OCI-LY1 (cell line): Measurements from ENCODE around the gene RWDD3.
A peak's percentile ranks its signal among the peaks of the same experiment; 100 is the strongest.

Experiments used
- H2AFZ ChIP-seq: fragments of 200-600 bp; sonication (generic), shearing (Covaris generic); 2 replicates; pipeline ENCODE4 v1.6.0; 2014; ENCODE audit warnings: antibody characterized with exemption, mild to moderate bottlenecking, low read length
- H3F3A ChIP-seq: fragments of 200-600 bp; sonication (generic), shearing (Covaris generic); 2 replicates; pipeline ENCODE4 v1.6.0; 2014; ENCODE audit warnings: mild to moderate bottlenecking, antibody characterized with exemption, low read length, moderate library complexity; ENCODE audit not compliant: insufficient read depth
- H3K27ac ChIP-seq: fragments of 200-600 bp; sonication (generic); 2 replicates; pipeline ENCODE4 v1.5.1; 2014; ENCODE audit warnings: low read length, mixed run types, mild to moderate bottlenecking, low read depth; ENCODE audit not compliant: poor library complexity, severe bottlenecking
- H3K27me3 ChIP-seq: fragments of 200-600 bp; sonication (generic); 2 replicates; pipeline ENCODE4 v1.6.0; 2014; ENCODE audit warnings: antibody characterized with exemption, mild to moderate bottlenecking, low read length, moderate library complexity; ENCODE audit not compliant: insufficient read depth
- H3K36me3 ChIP-seq: fragments of 200-600 bp; sonication (generic); 2 replicates; pipeline ENCODE4 v1.6.1; 2014; ENCODE audit warnings: mild to moderate bottlenecking, antibody characterized with exemption, low read length, moderate library complexity, mixed read lengths; ENCODE audit not compliant: insufficient read depth
- H3K4me1 ChIP-seq: fragments of 200-600 bp; sonication (generic); 2 replicates; pipeline ENCODE4 v1.5.1; 2014; ENCODE audit warnings: mild to moderate bottlenecking, low read length, moderate library complexity; ENCODE audit not compliant: insufficient read depth, severe bottlenecking
- H3K4me2 ChIP-seq: fragments of 200-600 bp; sonication (generic), shearing (Covaris generic); 2 replicates; pipeline ENCODE4 v1.6.1; 2014; ENCODE audit warnings: low read length
- H3K4me3 ChIP-seq: fragments of 200-600 bp; sonication (generic); 2 replicates; pipeline ENCODE4 v1.5.1; 2014; ENCODE audit warnings: low read length, low read depth, mild to moderate bottlenecking, mixed read lengths; ENCODE audit not compliant: poor library complexity, severe bottlenecking
- H3K79me2 ChIP-seq: fragments of 200-600 bp; shearing (Covaris generic); 2 replicates; pipeline ENCODE4 v1.6.1; 2016; ENCODE audit warnings: mixed run types, low read length, mixed read lengths; ENCODE audit not compliant: insufficient read depth
- H3K9ac ChIP-seq: fragments of 200-600 bp; sonication (generic), shearing (Covaris generic); 2 replicates; pipeline ENCODE4 v1.6.1; 2014; ENCODE audit warnings: mild to moderate bottlenecking, low read length, mixed read lengths
- H3K9me2 ChIP-seq: fragments of 200-600 bp; sonication (generic), shearing (Covaris generic); 2 replicates; pipeline ENCODE4 v1.6.1; 2014; ENCODE audit warnings: low read depth, mild to moderate bottlenecking, low read length, mixed read lengths
- H3K9me3 ChIP-seq: fragments of 200-600 bp; shearing (Covaris generic); 2 replicates; pipeline ENCODE4 v1.6.1; 2014; ENCODE audit warnings: low read length, mixed read lengths
- H4K20me1 ChIP-seq: fragments of 200-600 bp; sonication (generic), shearing (Covaris generic); 2 replicates; pipeline ENCODE4 v1.6.0; 2016; ENCODE audit warnings: mild to moderate bottlenecking, low read length; ENCODE audit not compliant: insufficient read depth
- CTCF ChIP-seq: fragments of 200-600 bp; sonication (generic), shearing (Covaris generic); IDR thresholded peaks from 2 replicates; pipeline ENCODE4 v1.5.1; 2017; ENCODE audit warnings: mild to moderate bottlenecking, antibody characterized with exemption, low read length, moderate library complexity, mixed read lengths
- EZH2 ChIP-seq: fragments of 200-600 bp; sonication (generic), shearing (Covaris generic); IDR thresholded peaks from 2 replicates; pipeline ENCODE4 v1.8.0; 2017; ENCODE audit warnings: borderline replicate concordance, mixed run types, mild to moderate bottlenecking, antibody characterized with exemption, low read length, moderate library complexity, mixed read lengths

Gene RWDD3

DNA sequence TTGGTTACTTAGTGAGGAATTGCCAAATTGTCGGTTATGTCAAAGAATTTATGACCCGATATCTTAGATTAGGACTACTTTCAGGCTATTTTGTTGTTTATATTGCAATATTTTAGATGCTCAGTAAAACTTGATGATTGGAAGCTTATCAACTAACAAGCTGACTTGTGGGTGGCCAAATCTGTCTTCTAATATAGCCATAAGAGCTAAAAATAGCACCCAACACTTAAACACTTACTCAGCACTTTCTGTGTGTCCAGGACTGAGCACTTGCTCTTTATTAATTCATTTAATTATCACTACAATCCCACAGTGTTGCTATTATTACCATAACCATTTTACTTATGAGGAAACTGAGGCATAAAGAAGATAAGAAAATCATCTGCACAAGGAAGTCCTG lies 50.4 kb downstream of the RWDD3 start:
- Histone ChIP-seq H3K79me2 (no peaks in the 10 kb centered on the region), H3F3A (no peaks in the 10 kb centered on the region), H3K4me1 (no peaks in the 10 kb centered on the region), H3K36me3 (no peaks in the 10 kb centered on the region), H3K4me2 (no peak overlapping the region), H3K9me3 (no peaks in the 10 kb centered on the region), H2AFZ (no peak overlapping the region), H4K20me1 (no peaks in the 10 kb centered on the region), H3K27me3 (no peaks in the 10 kb centered on the region), H3K9ac (no peak overlapping the region), H3K4me3 (no peak overlapping the region), H3K9me2 (no peaks in the 10 kb centered on the region), H3K27ac (no peak overlapping the region)
- no peak for TF ChIP-seq CTCF

DNA sequence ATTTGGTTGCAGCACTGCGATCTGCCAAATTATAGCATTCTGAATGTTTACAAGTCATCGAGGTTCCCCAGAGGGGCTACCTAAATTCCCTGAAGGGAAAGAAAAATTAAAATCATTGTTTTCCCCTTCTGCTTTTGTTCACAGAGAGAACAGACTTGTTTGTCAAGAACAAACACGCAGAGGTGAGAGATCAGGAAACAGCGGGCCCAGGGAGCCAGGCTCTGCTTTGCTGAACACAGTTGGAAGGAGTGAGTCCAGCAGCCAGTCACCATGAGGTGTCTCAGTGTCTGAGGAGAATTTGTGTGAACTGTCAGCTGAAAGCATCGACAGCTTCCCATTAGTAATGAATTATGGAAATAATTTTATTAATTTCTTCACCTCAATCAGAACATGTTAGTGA lies 52.5 kb downstream of the RWDD3 start:
- no peak for TF ChIP-seq EZH2
- TF ChIP-seq CTCF: no peak
- no peaks in the 10 kb centered on the region for H3K9me3 ChIP-seq
- no peak overlapping the region for H3K4me3 ChIP-seq
- no peaks in the 10 kb centered on the region for H3K27me3 ChIP-seq
- no peaks in the 10 kb centered on the region for H3K79me2 ChIP-seq
- no peak overlapping the region for H2AFZ ChIP-seq
- no peak overlapping the region for H3K9ac ChIP-seq
- H3F3A ChIP-seq: no peaks in the 10 kb centered on the region
- H3K4me2 ChIP-seq: no peak overlapping the region
- no peaks in the 10 kb centered on the region for H3K9me2 ChIP-seq
- no peaks in the 10 kb centered on the region for H3K36me3 ChIP-seq
- no peaks in the 10 kb centered on the region for H4K20me1 ChIP-seq
- H3K4me1 ChIP-seq: no peaks in the 10 kb centered on the region
- H3K27ac ChIP-seq: no peak overlapping the region

GRCh38 chr1:95287081-95287480 lies 53.1 kb downstream of the RWDD3 start:
- Histone ChIP-seq H3K4me3 (no peak overlapping the region), H2AFZ (no peak overlapping the region), H4K20me1 (no peaks in the 10 kb centered on the region), H3K36me3 (no peaks in the 10 kb centered on the region), H3F3A (no peaks in the 10 kb centered on the region), H3K9me2 (no peaks in the 10 kb centered on the region), H3K27ac (no peak overlapping the region), H3K9ac (no peak overlapping the region), H3K9me3 (no peaks in the 10 kb centered on the region), H3K27me3 (no peaks in the 10 kb centered on the region), H3K4me2 (no peak overlapping the region), H3K79me2 (no peaks in the 10 kb centered on the region), H3K4me1 (no peaks in the 10 kb centered on the region)
- peak; percentile 7; the same call in 1 of the 2 replicates for TF ChIP-seq CTCF
- TF ChIP-seq EZH2: no peak
